Stimulated activated naive CD4-positive, alpha-beta T cell treated with Interleukin-2 at 50 U/mL for 16 hours (primary cell): ENCODE measurements around the gene CDK14.

Experiments used
- DNase-seq: peaks from one replicate; lab custom pipeline; 2025; lab: John Stamatoyannopoulos, UW

Gene CDK14

GRCh38 chr7:90678986-90679385 lies 82.9 kb downstream of the CDK14 start:
- DNase-seq = no peak

- DNase-seq = no peak
Observed at GRCh38 chr7:90680484-90680883, 84.4 kb downstream of the CDK14 start.

GRCh38 chr7:90681336-90682022 lies 85.4 kb downstream of the CDK14 start:
- DNase-seq = no peak

- no peak for DNase-seq
Observed at GRCh38 chr7:90686146-90686545, 90.0 kb downstream of the CDK14 start.

GRCh38 chr7:90688810-90689209 lies 92.7 kb downstream of the CDK14 start:
- no peak for DNase-seq

- DNase-seq = no peak
Observed at GRCh38 chr7:90689260-90689659, 93.1 kb downstream of the CDK14 start.

- DNase-seq = no peak
Observed at GRCh38 chr7:90690159-90690858, 94.2 kb downstream of the CDK14 start.

GRCh38 chr7:90692396-90692795 lies 96.3 kb downstream of the CDK14 start:
- DNase-seq = no peak

- DNase-seq = no peak
Observed at GRCh38 chr7:90692947-90693346, 96.8 kb downstream of the CDK14 start.

GRCh38 chr7:90693939-90694338 lies 97.8 kb downstream of the CDK14 start:
- DNase-seq = no peak

- DNase-seq = no peak
Observed at GRCh38 chr7:90698616-90699015, 102.5 kb downstream of the CDK14 start.

GRCh38 chr7:90701021-90701420 lies 104.9 kb downstream of the CDK14 start:
- DNase-seq = no peak

- no peak for DNase-seq
Observed at GRCh38 chr7:90701771-90702170, 105.7 kb downstream of the CDK14 start.

GRCh38 chr7:90705391-90706071 lies 109.4 kb downstream of the CDK14 start:
- no peak for DNase-seq

GRCh38 chr7:90706072-90706716 lies 110.1 kb downstream of the CDK14 start:
- DNase-seq = no peak

GRCh38 chr7:90708841-90709317 lies 112.8 kb downstream of the CDK14 start:
- no peak for DNase-seq

GRCh38 chr7:90709501-90710465 lies 113.7 kb downstream of the CDK14 start:
- no peak for DNase-seq

- no peak for DNase-seq
Observed at GRCh38 chr7:90710466-90710850, 114.3 kb downstream of the CDK14 start.

GRCh38 chr7:90713628-90714027 lies 117.5 kb downstream of the CDK14 start:
- DNase-seq = no peak

GRCh38 chr7:90715067-90715466 lies 118.9 kb downstream of the CDK14 start:
- DNase-seq = no peak

GRCh38 chr7:90717296-90718060 lies 121.4 kb downstream of the CDK14 start:
- DNase-seq = no peak
